Activated T-cell treated with anti-CD3 and anti-CD28 coated beads, Interleukin-2, amount 50 U/mL, for 72 hours (primary cell): ENCODE measurements around the gene USP47. TPM values are rescaled to one million over a fixed set of nuclear protein-coding genes. Genes with fewer than 3 reads are reported as not detected.

Source experiments
- ATAC-seq, 2 donors: fragments of 150-1000 bp; cut with Tn5 transposase; replicated peaks in 1 of 2; 2 replicates each; pipeline ENCODE4 v1.10.0; 2021; ENCODE audit warnings: moderate library complexity in 2 of 2, mild to moderate bottlenecking in 1 of 2
- DNase-seq, 2 donors: peaks; one replicate each; pipeline ENCODE4 v3.0.0; 2021 to 2022; ENCODE audit warnings: mixed read lengths in 1 of 2
- H3K27ac Mint-ChIP-seq: one replicate; pipeline ENCODE4 v1.8.0; 2022; ENCODE audit warnings: mild to moderate bottlenecking, moderate library complexity, mixed read lengths
- H3K27me3 Mint-ChIP-seq: one replicate; pipeline ENCODE4 v1.8.0; 2022; ENCODE audit warnings: low read depth, mixed read lengths
- H3K36me3 Mint-ChIP-seq, 2 donors: one replicate each; pipeline ENCODE4 v1.8.0; 2022; ENCODE audit warnings: mixed read lengths in 2 of 2, mild to moderate bottlenecking in 1 of 2; ENCODE audit not compliant: insufficient read depth in 2 of 2
- H3K4me1 Mint-ChIP-seq: one replicate; pipeline ENCODE4 v1.8.0; 2022; ENCODE audit warnings: low read depth, mixed read lengths
- H3K4me3 Mint-ChIP-seq, 2 donors: one replicate each; pipeline ENCODE4 v1.8.0; 2022; ENCODE audit warnings: mild to moderate bottlenecking in 2 of 2, mixed read lengths in 2 of 2, moderate library complexity in 2 of 2
- H3K9me3 Mint-ChIP-seq, 2 donors: one replicate each; pipeline ENCODE4 v1.8.0; 2022; ENCODE audit warnings: mixed read lengths in 2 of 2
- total RNA-seq, 2 donors: library from RNA; stranded (reverse); gene quantifications; one replicate each; pipeline ENCODE4 v1.2.3, GENCODE V29; 2022

The USP47 gene
- total RNA-seq, 2 donors from 2014 or later = 75.8 to 85.6 TPM

DNA sequence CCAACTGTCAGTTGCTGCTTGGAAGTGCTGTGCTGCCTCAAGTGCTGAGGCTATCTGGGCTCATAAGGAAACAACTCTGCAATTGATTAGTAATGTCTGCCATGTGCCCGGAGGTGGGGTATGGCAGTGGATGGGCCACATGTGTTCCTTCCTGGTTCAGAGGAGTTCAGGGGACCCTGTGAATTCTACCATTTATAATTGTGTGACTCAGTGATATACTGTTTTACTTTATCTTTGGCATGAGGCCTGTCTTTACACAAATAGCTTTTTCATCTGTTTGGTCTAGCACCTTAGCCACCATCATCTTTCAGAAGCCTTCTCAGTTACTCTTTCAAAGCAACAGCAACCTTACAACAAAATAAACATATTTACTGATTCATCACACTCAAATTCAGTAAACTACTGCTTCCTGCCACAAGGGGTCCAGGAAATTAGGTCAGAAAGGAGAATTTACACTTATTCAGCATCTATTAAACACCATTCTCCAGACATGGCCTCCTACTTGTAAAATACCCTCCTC is 145.8 kb downstream of the USP47 start:
- no peak overlapping the region for H3K27ac Mint-ChIP-seq
- H3K4me3 Mint-ChIP-seq = no peak overlapping the region
- no peaks in the 10 kb centered on the region for H3K36me3 Mint-ChIP-seq
- H3K27me3 Mint-ChIP-seq = no peaks in the 10 kb centered on the region
- peaks cover 4% of the 10 kb centered on the region for H3K4me1 Mint-ChIP-seq
- peak in 1 of 2 donors; percentile 36 for ATAC-seq
- H3K9me3 Mint-ChIP-seq = no peaks in the 10 kb centered on the region
- no peak for DNase-seq

DNA sequence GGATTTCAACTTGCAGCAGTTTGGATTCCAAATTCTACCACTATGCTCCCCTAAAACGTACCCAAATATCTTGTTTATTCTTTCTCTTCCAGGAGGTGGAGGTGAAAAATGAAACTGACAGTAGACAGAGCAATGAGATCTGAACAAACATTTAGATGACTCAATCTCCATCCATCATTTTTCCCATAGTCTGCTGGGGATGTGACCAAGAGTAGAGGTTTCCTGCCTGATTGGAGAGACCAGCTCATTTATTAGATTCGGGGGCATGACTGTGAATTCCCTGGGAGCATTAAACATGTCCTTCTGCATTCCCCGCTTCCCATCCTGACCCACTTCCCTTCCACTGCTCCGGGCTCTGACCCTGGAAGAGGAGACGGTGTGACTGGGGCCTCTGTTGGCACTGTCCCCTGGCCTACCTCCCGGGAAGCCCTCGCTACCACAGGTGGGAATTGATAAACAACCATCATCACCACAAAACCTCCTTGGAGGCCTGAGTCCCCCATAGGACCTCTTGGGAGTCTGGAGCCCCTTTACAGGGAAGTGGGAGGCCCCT is 146.4 kb downstream of the USP47 start:
- no peak overlapping the region for H3K4me3 Mint-ChIP-seq
- no peaks in the 10 kb centered on the region for H3K36me3 Mint-ChIP-seq
- no peaks in the 10 kb centered on the region for H3K9me3 Mint-ChIP-seq
- H3K27me3 Mint-ChIP-seq = no peaks in the 10 kb centered on the region
- ATAC-seq (no peak), DNase-seq (no peak)
- H3K27ac Mint-ChIP-seq = no peak overlapping the region
- H3K4me1 Mint-ChIP-seq = peaks cover 4% of the 10 kb centered on the region

DNA sequence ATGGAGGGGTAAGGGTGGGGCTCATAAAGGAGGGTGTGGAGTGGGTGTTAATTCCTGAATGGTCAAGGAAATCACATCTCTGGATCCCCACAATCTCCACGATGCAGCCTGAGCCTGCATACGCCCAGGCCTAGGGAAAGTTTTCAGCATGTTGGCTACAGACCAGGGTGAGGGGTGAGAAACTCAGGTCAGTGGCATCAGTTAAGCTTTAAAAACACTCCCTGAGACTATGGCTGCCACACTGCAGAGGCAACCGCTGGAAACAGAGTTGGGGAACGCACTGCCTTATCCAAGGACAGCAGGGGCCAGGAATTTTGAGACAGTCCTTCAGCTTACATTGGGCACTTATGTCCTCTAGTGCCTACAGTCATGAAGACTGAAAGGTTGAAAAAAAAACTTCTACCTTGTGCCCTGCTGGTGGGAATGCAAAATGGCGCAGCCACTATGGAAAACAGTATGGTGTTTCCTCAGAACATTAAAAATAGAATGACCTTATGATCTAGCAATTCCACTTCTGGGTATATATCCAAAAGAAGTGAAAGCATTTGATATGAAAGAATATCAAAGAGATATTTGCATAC is 147.0 kb downstream of the USP47 start:
- no peak overlapping the region for H3K27ac Mint-ChIP-seq
- no peak for ATAC-seq

DNA sequence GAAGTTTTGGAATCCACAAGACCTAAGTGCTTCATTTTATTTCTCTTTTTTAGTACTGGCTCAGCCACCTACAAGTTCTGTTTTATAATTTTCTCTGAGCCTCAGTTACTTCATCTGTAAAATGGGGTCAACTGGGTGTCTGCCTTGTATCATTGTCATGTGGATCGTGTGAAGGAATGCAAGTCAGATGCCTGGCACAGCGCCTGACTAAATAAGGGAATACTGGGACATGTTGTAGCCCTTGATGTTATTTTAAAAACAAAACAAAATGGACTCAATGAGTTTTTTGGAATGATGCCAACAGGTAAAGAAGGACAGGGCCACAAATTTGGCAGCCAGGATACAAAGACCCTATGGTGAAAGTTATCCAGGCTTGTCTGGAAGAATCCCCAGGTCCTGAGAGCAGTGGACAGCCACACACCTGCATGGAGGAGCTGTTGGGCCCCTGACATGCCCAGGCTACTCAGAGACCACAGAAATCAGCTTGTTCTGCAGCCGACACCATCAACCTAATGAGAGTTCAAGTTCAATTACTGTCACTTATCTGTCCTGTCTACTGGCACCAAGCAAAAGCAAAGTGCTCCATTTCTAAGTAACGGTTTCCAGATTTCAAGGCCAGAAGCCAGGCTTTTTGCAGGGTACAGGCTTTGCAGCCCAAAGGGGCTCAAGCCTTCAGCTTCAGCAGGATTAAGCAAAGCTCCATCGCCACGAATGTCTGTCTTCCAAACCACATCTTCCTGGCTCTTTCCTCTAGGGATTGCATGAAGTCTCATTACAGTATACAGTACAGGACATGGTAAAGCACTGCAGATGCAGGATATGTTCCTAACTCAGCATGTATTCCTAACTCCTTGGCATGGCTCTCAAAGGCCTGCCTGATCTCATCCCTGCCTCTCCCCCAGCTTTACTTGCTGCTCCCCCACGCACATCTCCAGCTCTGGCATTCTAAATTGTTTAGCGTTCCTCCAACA is 148.3 kb downstream of the USP47 start:
- ATAC-seq (no peak), DNase-seq (no peak)
- Mint-ChIP-seq H3K4me1 (peaks cover 4% of the 10 kb centered on the region), H3K27me3 (peaks cover 13% of the 10 kb centered on the region), H3K4me3 (no peak overlapping the region), H3K27ac (no peak overlapping the region), H3K36me3 (no peaks in the 10 kb centered on the region), H3K9me3 (no peaks in the 10 kb centered on the region)

More for the DNA sequence above, 147.0 kb downstream of the USP47 start:
- DNase-seq = no peak
- Mint-ChIP-seq H3K9me3 (no peaks in the 10 kb centered on the region), H3K4me3 (no peak overlapping the region), H3K4me1 (peaks cover 4% of the 10 kb centered on the region), H3K36me3 (no peaks in the 10 kb centered on the region), H3K27me3 (peaks cover 3% of the 10 kb centered on the region)

DNA sequence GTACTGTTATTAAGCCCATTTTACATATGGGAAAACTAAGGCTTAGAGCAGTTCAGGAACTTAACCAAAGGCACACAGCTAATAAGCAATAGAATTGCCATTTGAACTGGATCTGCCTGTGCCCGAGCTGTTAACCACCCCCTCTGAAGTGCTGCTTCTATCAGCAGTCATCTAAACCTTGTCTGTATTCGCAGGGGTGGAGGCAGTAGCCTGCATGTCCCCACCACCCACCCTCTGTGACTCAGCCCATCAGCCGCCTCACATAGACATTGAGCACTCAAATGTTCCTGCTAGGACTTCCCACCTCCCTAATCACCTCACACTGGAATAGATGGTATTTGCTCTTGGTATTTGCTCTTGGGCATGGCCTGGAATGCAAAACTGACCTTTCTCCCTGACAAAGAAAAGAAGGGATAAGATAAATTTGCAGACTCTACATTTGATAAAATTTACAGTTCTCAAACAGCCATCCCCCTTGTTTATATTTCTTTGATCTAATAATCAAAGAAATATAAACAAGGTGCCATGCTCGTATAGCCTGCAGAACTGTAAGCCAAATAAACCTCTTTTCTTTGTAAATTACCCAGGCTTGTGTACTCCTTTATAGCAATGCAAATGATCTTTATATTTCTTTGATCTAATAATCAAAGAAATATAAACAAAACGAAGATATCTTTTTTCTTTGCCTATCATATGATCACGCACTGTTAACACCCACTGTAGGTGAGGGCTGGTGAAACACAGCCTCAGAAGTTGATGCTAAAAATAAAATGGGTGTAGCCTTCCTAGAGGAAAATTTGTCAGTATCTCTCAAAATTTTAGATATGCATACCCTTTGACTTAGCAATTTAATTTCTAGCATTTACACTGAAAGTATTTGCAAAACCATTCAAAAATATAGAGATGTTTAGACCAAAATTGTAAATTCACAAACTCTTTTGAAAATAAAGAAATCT is 150.8 kb downstream of the USP47 start:
- Mint-ChIP-seq H3K36me3 (no peaks in the 10 kb centered on the region), H3K9me3 (no peaks in the 10 kb centered on the region), H3K27ac (no peak overlapping the region), H3K4me3 (no peak overlapping the region), H3K27me3 (peaks cover 31% of the 10 kb centered on the region), H3K4me1 (peaks cover 2% of the 10 kb centered on the region)
- no peak for DNase-seq
- no peak for ATAC-seq

DNA sequence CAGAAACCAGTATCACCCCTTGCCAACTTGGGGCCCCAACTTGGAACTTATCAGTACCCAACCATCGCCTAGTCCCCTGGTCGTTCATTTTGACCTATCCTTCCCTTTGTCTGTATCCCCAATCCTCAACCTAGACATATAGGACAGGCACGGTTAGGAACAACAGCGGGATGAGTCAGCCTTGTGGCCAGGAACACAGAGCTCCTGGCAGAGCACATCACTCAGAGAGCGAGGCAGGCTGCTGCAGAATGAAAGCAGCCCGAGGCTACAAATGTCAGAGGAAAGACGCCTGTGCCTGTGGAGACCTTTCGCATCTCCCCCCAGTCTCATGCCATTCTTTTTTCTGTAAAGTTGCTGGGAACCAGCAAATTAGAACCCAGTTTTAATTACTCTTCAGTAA is 152.1 kb downstream of the USP47 start:
- ATAC-seq (no peak), DNase-seq (no peak)
- Mint-ChIP-seq H3K9me3 (no peaks in the 10 kb centered on the region), H3K27ac (no peak overlapping the region), H3K4me1 (peaks cover 9% of the 10 kb centered on the region), H3K27me3 (peaks cover 36% of the 10 kb centered on the region), H3K4me3 (no peak overlapping the region), H3K36me3 (no peaks in the 10 kb centered on the region)

DNA sequence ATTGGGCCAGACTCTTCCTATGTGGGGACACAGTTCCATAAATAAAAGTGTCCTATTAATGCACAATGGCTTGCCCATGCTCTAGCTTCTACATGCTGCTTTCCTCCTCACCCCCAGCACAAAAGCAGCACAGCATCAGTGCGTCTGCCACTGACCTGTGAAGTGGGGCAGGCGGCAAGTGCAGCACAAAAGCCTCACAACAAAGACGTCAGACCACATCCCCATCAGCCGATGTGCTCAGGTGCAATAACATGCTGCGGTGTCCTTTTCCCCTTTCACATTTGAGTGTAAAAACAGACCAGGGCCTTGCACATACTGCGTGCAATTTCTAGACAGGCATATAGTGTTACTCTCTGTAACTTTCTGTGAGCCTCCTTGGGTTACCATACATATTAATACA is 153.8 kb downstream of the USP47 start:
- Mint-ChIP-seq H3K36me3 (no peaks in the 10 kb centered on the region), H3K27me3 (peaks cover 46% of the 10 kb centered on the region), H3K4me1 (peaks cover 11% of the 10 kb centered on the region), H3K27ac (no peak overlapping the region), H3K9me3 (no peaks in the 10 kb centered on the region), H3K4me3 (no peak overlapping the region)
- DNase-seq (no peak), ATAC-seq (peak in 1 of 2 donors; percentile 11)

DNA sequence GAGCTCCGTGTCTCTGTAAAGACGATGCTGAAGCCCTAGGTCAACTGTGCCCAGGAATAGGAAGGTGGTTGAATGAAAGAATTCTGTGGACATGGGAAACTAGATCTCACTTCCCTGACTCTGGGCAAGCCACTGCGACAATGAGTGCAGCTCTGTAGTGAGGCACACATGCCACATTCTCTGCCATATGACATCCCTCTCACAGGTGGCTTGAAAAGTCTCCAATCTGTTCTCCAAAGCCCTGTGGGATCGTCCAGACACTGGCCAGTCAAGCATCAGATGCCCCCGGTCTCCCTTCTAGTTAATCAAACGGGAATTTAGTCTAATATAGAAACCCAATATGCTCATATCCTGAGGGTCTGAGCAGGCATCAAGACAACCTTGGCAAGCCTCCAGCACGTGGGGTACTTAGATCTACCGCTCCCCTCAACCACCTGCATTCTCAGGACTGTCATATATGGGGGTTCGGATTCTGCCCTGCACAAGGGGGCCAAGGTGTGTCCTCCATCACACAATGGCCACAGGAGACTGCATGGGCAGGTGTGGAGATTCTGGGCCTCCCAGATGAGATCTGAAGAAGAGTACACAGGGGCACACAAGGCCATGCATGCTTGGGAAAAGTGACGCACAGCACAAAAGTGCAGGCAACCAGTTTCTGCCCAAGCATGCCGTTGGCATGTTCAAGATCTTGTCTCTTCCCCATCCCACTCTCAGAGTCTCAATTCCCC is 154.7 kb downstream of the USP47 start:
- H3K27me3 Mint-ChIP-seq = peaks cover 46% of the 10 kb centered on the region
- DNase-seq (no peak), ATAC-seq (no peak)
- H3K27ac Mint-ChIP-seq = no peak overlapping the region
- no peaks in the 10 kb centered on the region for H3K9me3 Mint-ChIP-seq
- H3K4me3 Mint-ChIP-seq = no peak overlapping the region
- no peaks in the 10 kb centered on the region for H3K36me3 Mint-ChIP-seq
- peaks cover 11% of the 10 kb centered on the region for H3K4me1 Mint-ChIP-seq

DNA sequence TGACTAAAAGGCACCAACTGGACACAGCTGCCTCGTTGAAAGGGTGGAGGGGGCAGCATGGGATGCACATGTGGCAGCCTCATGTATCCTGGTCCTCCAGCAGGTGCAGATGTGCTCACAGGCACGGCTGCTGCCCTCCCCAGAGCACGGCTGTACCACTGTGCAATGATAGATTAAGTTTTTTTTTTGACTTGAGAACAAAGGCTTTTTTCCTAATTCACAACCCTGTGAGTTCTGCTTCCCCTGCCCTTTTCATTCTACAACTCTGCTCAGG is 155.2 kb downstream of the USP47 start:
- Mint-ChIP-seq H3K4me1 (peaks cover 11% of the 10 kb centered on the region), H3K36me3 (no peaks in the 10 kb centered on the region)

DNA sequence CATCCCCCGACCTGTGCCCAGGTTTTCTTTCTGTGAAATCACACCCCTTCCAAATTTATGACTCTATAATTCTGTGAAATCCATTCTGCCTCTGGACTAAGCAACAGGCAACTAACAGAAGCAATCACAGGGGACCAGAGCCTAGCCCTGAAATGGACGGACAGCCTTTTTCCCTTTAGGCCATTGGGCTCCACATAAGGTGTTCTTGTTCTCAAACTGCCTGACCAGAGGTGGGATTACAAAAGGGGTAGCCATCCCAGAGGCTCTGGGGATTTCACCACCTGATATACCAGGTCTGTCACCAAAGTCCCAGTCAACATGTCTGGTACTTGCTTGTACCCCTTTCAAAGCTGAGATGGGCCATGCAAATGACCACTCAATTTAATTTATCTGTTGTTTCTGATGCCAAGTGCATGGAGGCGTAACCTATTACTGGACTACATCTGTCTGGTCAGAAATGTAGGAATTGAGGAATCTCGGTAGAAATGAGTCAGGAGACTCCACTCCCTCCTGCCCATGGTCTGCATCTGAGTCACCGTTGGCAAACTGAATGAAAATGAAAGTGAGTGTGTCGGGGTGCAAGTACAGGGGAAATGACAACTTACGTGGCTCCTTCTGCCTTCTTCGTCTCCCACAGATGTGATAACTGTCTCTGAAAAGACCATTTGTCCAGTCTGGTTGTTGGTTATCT is 156.5 kb downstream of the USP47 start:
- H3K27me3 Mint-ChIP-seq = peaks cover 59% of the 10 kb centered on the region
- no peaks in the 10 kb centered on the region for H3K9me3 Mint-ChIP-seq
- H3K36me3 Mint-ChIP-seq = no peaks in the 10 kb centered on the region
- DNase-seq (peak; percentile 12 to 35), ATAC-seq (peak; percentile 51 to 77)
- peaks cover 11% of the 10 kb centered on the region for H3K4me1 Mint-ChIP-seq
- H3K4me3 Mint-ChIP-seq = peak overlapping the region; percentile 42 to 46
- H3K27ac Mint-ChIP-seq = no peak overlapping the region

More for the DNA sequence above, 155.2 kb downstream of the USP47 start:
- no peak overlapping the region for H3K4me3 Mint-ChIP-seq
- H3K9me3 Mint-ChIP-seq = no peaks in the 10 kb centered on the region
- no peak overlapping the region for H3K27ac Mint-ChIP-seq
- no peak for ATAC-seq
- H3K27me3 Mint-ChIP-seq = peaks cover 46% of the 10 kb centered on the region
- DNase-seq = no peak

DNA sequence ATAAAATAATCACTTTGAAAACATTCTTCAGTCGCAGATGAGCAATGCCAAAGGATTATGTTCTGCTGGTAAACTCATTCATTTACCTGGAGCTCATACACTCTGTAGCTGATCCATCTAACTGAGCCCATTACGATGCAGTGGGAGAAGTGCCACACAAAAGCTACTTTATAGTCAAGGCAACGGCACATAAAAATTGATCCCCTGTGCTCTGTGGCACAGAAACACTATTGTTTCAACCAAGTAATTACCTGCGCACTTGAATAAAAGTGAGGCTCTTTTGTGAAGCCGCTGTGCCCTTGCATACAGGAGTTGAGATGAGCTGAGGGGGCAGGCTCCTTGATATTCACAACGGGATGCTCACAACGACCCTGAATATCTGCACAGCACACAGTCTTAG is 159.4 kb downstream of the USP47 start:
- no peak overlapping the region for H3K4me3 Mint-ChIP-seq
- no peak for ATAC-seq
- peaks cover 11% of the 10 kb centered on the region for H3K4me1 Mint-ChIP-seq
- no peaks in the 10 kb centered on the region for H3K9me3 Mint-ChIP-seq
- DNase-seq = no peak
- no peaks in the 10 kb centered on the region for H3K36me3 Mint-ChIP-seq
- peaks cover 62% of the 10 kb centered on the region for H3K27me3 Mint-ChIP-seq
- H3K27ac Mint-ChIP-seq = no peak overlapping the region

DNA sequence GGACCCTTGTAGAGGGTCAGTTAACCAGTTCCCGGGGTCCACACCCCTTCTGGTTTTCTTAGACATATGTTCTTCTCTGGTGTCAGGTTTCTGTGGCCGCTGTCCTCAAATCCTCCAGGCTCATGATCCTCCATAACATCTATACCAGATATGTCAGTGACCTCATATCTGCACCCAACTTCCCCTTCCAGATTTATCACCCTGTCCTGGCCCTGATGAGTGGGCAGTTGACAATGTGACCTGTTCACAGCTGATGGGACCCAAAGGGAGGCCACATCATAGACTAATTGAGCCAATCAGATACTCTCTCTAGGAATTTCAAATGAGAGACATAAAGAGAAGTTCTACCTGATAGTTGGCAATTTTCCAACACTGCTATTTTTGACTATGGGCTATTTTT is 161.6 kb downstream of the USP47 start:
- Mint-ChIP-seq H3K27ac (no peak overlapping the region), H3K36me3 (no peaks in the 10 kb centered on the region), H3K9me3 (no peaks in the 10 kb centered on the region), H3K4me3 (no peak overlapping the region), H3K4me1 (peaks cover 7% of the 10 kb centered on the region), H3K27me3 (peaks cover 72% of the 10 kb centered on the region)
- no peak for DNase-seq
- ATAC-seq = no peak
